Frontal cortex (tissue), 4 donors: Measurements from ENCODE around the gene NLK. TPM values are rescaled to one million over a fixed set of nuclear protein-coding genes. Genes with fewer than 3 reads are reported as not detected.
"Not testable (repeated sequence)": the region's sequence is repeated elsewhere in the genome, so short reads cannot be mapped to it uniquely, and the experiment has no call there.

Experiments used
- DNase-seq, 2 donors: peaks; one replicate each; pipeline ENCODE4 v3.0.0; 2012; ENCODE audit warnings: low spot score in 2 of 2
- FAIRE-seq: peaks from 2 replicates; lab custom pipeline; 2012; peaks lifted over from hg19 to GRCh38; lab: Jason Lieb, UNC
- total RNA-seq: library from RNA; depleted of rRNA; stranded (reverse); fragments of >200 nt; gene quantifications from one replicate; pipeline ENCODE4 v1.2.3, GENCODE V29; 2014
- donor health status: control.
- donor health status: control.
- donor health status: control.

The NLK gene
- total RNA-seq, 1 donor from 2014 or later, result 73.0 TPM

- DNase-seq, result no peak
- FAIRE-seq, result no peak
These were observed 138.0 kb downstream of the NLK start for GRCh38 chr17:28180449-28180848.

GRCh38 chr17:28181568-28181967 lies 139.1 kb downstream of the NLK start:
- no peak for FAIRE-seq
- no peak for DNase-seq

- no peak for FAIRE-seq
- DNase-seq, result no peak
These were observed 140.1 kb downstream of the NLK start for GRCh38 chr17:28182559-28182958.

GRCh38 chr17:28185658-28186057 lies 143.2 kb downstream of the NLK start:
- DNase-seq (no peak), FAIRE-seq (no peak)

GRCh38 chr17:28186472-28186871 lies 144.0 kb downstream of the NLK start:
- FAIRE-seq, DNase-seq: not testable (repeated sequence)

- no peak for FAIRE-seq
- no peak for DNase-seq
These were observed 145.5 kb downstream of the NLK start for GRCh38 chr17:28187931-28188330.

- DNase-seq (no peak), FAIRE-seq (no peak)
These were observed 146.4 kb downstream of the NLK start for GRCh38 chr17:28188841-28189263.

- FAIRE-seq (no peak), DNase-seq (no peak)
These were observed 147.2 kb downstream of the NLK start for GRCh38 chr17:28189667-28190066.

GRCh38 chr17:28191018-28191417 lies 148.5 kb downstream of the NLK start:
- DNase-seq (no peak), FAIRE-seq (no peak)

- no peak for DNase-seq
These were observed 150.8 kb downstream of the NLK start for GRCh38 chr17:28193241-28193640.

GRCh38 chr17:28194382-28194781 lies 151.9 kb downstream of the NLK start:
- DNase-seq (no peak), FAIRE-seq (no peak)

More at GRCh38 chr17:28193241-28193640, 150.8 kb downstream of the NLK start:
- FAIRE-seq, result no peak

GRCh38 chr17:28196636-28197035 lies 154.2 kb downstream of the NLK start:
- FAIRE-seq, result no peak
- no peak for DNase-seq

- no peak for DNase-seq
- no peak for FAIRE-seq
These were observed 156.6 kb downstream of the NLK start for GRCh38 chr17:28199115-28199514.

- no peak for FAIRE-seq
- no peak for DNase-seq
These were observed 157.3 kb downstream of the NLK start for GRCh38 chr17:28199728-28200127.

GRCh38 chr17:28201315-28201714 lies 158.8 kb downstream of the NLK start:
- FAIRE-seq (no peak), DNase-seq (no peak)

GRCh38 chr17:28204244-28204643 lies 161.8 kb downstream of the NLK start:
- DNase-seq (no peak), FAIRE-seq (no peak)

GRCh38 chr17:28204751-28205150 lies 162.3 kb downstream of the NLK start:
- FAIRE-seq (no peak), DNase-seq (no peak)

GRCh38 chr17:28206292-28206691 lies 163.8 kb downstream of the NLK start:
- no peak for DNase-seq
- FAIRE-seq, result no peak

GRCh38 chr17:28211811-28212210 lies 169.3 kb downstream of the NLK start:
- no peak for FAIRE-seq
- DNase-seq, result no peak

GRCh38 chr17:28213578-28213977 lies 171.1 kb downstream of the NLK start:
- not testable (repeated sequence) for FAIRE-seq, DNase-seq

GRCh38 chr17:28216052-28216451 lies 173.6 kb downstream of the NLK start:
- no peak for FAIRE-seq

GRCh38 chr17:28216528-28216927 lies 174.1 kb downstream of the NLK start:
- DNase-seq (no peak), FAIRE-seq (no peak)

More at GRCh38 chr17:28216052-28216451, 173.6 kb downstream of the NLK start:
- DNase-seq, result no peak

GRCh38 chr17:28219771-28220170 lies 177.3 kb downstream of the NLK start:
- no peak for FAIRE-seq
- no peak for DNase-seq
